ENCODE data around the gene LHX3.

The LHX3 gene

GRCh38 chr9:136194540-136194939 is 10.4 kb downstream of the LHX3 start:
- in situ Hi-C loops (cut with MboI; ENCODE audit: low sequenced_read_pairs), result no loop called here

GRCh38 chr9:136193891-136194279 is 11.0 kb downstream of the LHX3 start:
- in situ Hi-C loops (cut with MboI; ENCODE audit: low sequenced_read_pairs), result no loop called here

DNA sequence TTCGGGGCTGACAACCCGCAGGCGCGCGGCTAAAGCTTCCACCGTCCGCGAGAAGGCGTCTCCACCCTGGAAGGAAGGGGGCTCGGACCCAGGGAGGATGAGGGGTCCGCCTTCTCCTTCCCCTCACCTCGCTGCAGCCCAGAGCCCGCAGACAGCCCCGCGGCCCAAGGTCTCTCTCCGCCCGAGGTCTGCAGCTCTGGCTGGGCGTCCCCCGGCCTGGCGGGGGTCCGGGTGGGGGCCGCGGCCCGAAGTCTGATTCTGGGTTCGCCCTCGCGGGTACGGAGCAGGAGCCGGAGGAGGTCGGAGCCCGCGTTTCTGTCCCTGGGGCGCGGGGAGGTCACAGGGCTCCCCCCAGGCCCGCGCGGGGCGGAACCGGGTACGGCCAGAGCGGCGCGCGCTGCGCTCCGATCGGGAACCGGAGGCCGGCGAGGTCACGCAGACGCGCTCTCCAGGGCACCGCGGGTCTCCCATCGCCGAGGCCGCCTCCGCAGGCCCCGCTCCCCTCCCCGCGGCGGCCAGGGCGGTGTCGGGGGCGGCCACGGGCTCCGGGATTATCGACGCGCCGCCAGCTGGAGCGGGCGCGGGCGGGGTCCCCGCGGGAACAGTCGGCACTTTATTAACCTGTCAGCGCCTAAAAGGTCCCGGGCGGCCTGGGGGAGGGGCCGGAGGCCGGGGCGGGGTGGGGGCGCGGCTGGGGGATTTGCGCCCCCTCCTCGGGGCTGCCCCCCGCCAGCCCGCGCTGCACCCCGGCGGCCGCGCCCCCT is 11.6 kb downstream of the LHX3 start:
- in situ Hi-C loops (cut with MboI; ENCODE audit: low sequenced_read_pairs), result no loop called here

GRCh38 chr9:136192289-136193126 is 12.4 kb downstream of the LHX3 start:
- in situ Hi-C loops (cut with MboI; ENCODE audit: low sequenced_read_pairs), result no loop called here

GRCh38 chr9:136191960-136192286 is 13.0 kb downstream of the LHX3 start:
- in situ Hi-C loops (cut with MboI; ENCODE audit: low sequenced_read_pairs), result no loop called here

GRCh38 chr9:136191099-136191959 is 13.6 kb downstream of the LHX3 start:
- in situ Hi-C loops (cut with MboI; ENCODE audit: low sequenced_read_pairs), result no loop called here

- in situ Hi-C loops (cut with MboI; ENCODE audit: low sequenced_read_pairs), result no loop called here
These were observed 14.3 kb downstream of the LHX3 start for GRCh38 chr9:136190656-136191055.

DNA sequence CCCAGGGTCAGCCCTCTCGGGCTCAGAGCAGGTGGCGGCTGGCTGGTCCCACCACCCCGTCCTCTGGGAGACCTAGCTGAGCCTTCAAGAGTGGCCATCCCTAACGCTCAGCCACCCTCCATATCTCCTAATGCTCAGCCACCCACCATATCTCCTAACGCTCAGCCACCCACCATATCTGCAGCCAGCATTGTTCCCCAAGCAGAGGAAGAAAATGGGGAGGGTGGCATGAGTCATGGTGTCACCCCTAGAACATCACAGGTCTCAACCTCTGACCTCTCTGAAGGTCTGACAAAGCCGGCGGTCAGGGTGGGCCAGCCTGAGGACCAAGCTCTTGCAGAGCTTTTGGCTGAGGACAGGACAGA is 14.7 kb downstream of the LHX3 start:
- in situ Hi-C loops (cut with MboI; ENCODE audit: low sequenced_read_pairs), result no loop called here

- in situ Hi-C loops (cut with MboI; ENCODE audit: low sequenced_read_pairs), result no loop called here
These were observed 15.3 kb downstream of the LHX3 start for GRCh38 chr9:136189394-136190236.

DNA sequence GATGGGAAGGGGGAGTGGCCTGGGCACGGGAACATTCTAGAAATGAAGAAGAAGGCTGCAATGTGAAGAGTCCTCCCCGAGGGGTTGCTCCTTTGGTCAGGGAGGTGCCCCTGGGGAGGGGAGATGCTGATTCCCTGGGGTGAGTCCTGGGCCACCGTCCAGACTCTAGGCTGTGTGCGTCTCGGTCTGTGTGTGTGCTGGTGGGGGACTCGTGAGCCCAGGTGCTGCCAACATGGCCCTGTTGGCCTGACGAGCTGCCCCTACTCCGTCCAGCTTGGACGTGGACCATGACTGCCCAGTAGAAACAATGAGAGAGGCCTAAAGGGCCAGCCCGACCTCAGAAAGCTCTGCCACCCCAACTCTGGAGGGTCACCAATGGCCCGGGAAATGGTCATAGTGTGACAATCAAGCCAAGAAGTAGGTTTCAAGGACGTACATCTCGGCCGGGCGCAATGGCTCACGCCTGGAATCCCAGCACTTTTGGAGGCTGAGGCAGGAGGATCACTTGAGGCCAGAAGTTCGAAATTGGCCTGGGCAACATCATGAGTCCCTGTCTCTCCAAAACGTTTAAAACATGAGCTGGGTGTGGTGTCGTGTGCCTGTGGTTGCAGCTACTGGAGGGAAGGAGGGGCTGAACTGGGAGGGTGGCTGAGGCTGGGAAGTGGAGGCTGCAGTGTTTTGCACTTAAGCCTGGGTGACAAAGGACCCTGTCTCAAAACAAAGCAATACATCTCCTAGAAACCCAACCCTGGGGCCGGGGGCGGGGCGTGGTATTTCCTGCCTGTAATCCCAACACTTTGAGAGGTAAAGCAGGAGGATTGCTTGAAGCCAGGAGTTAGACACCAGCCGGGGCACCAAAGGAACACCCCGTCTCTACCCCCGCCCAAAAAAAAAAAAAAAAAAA is 17.0 kb downstream of the LHX3 start:
- in situ Hi-C loops (cut with MboI; ENCODE audit: low sequenced_read_pairs), result no loop called here

DNA sequence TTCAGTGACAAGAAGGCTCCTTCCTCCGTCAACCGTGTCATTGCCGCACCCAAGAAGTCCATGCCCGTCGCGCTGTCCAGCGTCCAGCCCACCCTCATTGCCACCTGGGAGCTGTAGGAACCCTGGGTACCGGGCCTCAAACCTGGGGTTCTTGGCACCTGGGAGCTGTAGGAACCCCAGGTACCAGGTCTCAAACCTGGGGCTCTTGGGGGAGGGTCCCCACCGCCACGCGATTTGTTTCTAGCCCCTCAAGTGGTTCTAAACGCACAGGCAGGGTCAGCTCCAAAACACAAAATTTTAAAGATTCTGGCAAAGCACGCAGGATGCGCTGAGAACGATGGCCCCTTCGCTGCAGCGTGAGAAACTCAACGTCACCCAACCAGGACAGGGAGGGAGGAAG is 17.7 kb downstream of the LHX3 start:
- in situ Hi-C loops (cut with MboI; ENCODE audit: low sequenced_read_pairs), result no loop called here

GRCh38 chr9:136186386-136186785 is 18.5 kb downstream of the LHX3 start:
- in situ Hi-C loops (cut with MboI; ENCODE audit: low sequenced_read_pairs), result no loop called here

DNA sequence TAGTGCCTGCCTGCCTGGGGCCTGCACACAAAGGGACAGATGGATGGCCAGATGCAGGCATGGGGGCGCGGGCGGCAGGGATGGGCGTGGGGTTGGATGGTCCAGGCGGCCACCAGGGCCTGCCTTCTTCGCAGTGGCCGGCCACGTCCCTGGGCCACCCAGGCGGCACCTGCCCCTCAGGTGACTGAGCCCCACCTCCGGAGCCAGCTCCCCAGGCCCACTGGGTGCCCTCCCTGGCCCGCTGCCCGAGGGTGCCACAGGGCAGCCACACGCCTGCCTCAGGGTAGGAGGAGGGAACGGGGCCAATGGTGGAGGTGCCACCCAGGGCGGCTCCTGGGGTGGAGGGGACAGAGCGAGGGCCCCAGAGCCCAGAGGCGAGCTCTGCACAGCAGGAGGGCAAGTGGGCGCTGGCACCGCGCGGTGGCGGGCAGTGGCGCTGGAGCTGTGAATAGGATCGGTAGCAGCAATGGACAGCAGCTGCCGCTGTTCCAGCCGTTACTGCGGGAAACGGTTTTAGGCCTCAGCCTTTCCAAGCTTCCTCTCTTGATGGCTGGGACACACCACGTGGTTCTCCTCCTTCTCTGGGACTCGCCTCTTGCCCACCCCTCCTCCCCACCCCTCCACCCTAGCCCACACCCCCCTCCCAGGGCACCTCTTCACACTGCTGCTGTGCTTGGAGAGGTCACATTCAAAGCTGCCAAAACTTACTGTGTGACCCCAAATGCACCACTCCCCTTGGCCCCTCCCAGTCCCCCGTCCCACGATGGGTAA is 19.1 kb downstream of the LHX3 start:
- in situ Hi-C loops (cut with MboI; ENCODE audit: low sequenced_read_pairs), result no loop called here

DNA sequence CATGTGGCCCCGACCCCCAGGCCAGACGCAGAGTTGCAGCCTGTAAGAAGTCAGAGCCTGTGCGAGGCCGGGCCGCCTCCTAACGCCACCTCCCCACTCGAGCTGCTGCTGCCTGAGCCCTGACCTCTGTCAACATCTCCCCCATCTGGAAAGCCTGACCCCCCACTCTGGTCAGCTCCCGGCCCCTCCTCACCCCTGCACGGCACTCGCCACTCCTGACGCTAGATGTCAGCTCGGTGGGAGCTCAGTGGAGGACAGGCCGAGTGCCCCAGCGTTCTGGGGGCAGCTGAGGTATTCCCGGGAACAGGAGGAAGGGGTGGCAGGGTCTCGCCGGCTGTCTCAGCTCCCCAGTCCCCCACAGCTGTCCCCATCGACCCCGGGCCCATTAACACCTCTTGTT is 19.9 kb downstream of the LHX3 start:
- in situ Hi-C loops (cut with MboI; ENCODE audit: low sequenced_read_pairs), result no loop called here

DNA sequence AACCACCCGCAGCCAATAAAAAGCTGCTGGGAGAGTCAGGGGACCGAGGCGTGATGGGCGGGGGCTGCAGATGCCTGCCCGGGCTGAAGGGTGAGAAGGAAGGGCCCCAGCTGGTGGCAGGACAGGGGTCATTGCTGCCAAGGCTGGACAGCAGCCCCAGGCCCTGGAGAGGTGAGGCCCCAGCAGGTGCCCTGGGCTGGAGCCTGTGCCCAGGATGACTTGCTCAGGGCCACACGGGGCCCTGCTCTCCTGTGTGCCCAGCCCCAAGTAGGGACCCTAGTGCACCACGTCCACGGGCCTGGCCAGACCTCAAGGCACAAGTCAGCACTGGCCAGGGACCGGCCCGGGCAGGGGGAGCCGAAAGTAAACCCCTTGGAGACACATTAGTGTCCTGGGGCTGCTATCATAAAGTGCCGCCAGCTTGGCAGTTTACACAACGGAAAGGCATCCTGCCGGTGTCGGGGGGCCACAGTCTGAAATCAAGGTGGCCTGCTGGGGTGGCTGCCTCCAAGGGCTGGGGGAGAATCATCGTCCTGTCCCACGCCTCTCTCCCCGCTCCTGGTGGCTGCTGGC is 22.0 kb downstream of the LHX3 start:
- in situ Hi-C loops (cut with MboI; ENCODE audit: low sequenced_read_pairs), result no loop called here

- in situ Hi-C loops (cut with MboI; ENCODE audit: low sequenced_read_pairs), result no loop called here
These were observed 22.5 kb downstream of the LHX3 start for GRCh38 chr9:136182420-136182787.

DNA sequence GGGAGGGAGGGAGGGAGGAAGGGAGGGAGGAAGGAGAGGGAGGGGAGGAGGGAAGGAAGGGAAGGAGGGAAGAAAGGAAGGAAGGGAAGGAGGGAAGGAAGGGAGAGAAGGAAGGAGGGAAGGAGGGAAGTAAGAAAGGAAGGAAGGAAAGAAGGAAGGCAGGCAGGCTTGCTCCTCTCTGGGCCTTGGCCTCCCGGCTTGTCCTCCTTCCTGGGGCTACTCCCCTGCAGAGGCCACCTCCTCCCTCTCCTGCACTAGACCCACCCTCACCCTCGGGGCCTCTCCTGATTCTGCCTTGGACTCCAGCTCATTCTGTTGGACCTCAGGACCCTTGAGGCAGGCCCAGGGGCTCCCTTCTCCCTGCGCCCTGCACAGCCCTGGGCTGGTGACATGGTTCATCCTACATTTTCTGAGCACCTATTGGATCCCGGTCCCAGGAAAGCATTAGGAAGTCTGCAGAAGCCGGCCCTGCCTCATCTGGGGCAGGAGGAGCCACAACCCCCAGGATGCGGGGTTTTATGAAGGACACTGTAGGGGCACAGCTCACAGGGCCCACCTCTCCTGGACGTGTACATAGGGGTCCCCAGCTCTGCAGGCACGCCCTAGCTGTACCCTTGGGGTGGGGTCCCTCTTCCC is 23.0 kb downstream of the LHX3 start:
- in situ Hi-C loops (cut with MboI; ENCODE audit: low sequenced_read_pairs), result no loop called here

DNA sequence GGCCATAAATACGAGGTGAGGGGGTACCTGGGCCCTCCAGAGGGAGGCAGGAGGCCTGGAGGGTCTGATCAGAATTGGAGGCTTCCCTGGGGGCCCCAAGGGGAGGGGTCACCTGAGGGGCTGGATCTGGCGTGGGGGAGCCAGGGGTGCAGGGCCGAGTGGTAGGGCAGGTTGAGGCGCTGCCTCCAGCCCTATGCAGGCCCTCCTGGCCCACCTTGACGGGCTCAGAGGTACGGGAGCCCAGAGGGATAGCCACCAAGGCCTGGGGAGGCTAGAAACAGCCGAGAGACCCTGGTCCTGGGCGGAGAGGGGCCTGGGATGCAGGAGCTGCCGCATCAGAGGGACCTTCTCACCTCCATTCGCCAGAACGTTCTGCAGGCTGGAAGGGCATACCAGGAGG is 24.3 kb downstream of the LHX3 start:
- in situ Hi-C loops (cut with MboI; ENCODE audit: low sequenced_read_pairs), result no loop called here

Measured in hTERT RPE-1 (cell line).